ENCODE measurements around the gene DYRK4.

The DYRK4 gene

GRCh38 chr12:4566474-4566873 is 4.5 kb downstream of the DYRK4 start:
- DNase-seq = no peak

- DNase-seq = no peak
These were observed 5.3 kb downstream of the DYRK4 start for GRCh38 chr12:4567073-4567881.

DNA sequence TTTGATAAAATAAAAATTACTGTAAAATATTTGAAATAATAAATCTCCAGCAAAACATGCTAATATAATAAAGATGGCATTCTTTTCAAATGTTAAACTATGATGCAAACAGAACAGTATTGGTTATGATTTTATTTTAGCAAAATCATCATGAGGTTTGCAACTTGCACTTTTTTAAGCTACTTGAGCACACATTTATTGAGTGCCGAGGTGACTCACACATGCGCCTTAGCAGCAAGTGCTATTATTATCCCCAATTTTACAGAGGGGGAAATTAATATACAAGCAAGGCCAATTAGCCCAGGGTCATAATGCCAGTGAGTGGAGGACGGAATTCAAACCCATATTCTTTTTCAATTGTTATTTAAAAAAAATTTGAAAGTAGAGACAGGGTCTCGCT is 7.3 kb downstream of the DYRK4 start:
- no peak for DNase-seq

GRCh38 chr12:4572680-4573079 is 10.7 kb downstream of the DYRK4 start:
- no peak for DNase-seq

DNA sequence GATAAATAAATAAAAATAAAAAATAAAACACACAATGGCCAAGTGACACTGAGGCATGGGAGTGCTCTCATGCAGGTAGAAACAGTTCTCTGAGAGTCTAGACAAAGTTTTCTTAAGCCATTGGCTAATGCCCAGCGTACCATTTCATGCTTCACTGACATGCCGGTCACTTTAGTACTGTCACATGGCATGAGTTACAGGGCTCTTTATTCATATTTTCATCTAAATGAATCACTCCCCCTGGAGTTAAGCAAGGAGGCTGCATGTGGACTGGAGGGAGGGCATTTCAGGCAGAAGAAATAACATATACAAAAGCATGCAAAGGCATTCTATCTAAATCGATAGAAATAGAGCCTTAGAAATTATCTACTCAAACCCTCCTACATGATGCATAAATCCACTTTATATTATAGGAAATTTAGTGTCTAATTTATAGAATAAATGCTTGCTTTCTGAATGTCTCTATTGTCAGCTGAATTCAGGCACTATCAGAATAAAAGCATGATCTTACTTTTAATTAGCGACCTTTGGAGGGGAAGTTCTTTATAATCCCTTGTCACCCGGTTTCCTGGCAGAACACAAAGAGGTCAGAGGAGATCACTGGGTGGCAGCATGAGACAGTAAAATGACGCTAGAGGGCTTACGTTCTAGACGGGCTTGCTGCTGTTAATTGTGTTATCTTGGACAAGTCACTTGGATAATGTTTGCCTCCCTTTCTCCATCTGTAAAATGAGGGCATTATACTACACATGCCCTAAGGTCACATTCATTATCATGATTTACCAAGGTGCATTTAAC is 17.5 kb downstream of the DYRK4 start:
- DNase-seq = peak; percentile 6 to 18

GRCh38 chr12:4580281-4580688 is 18.3 kb downstream of the DYRK4 start:
- DNase-seq = no peak

DNA sequence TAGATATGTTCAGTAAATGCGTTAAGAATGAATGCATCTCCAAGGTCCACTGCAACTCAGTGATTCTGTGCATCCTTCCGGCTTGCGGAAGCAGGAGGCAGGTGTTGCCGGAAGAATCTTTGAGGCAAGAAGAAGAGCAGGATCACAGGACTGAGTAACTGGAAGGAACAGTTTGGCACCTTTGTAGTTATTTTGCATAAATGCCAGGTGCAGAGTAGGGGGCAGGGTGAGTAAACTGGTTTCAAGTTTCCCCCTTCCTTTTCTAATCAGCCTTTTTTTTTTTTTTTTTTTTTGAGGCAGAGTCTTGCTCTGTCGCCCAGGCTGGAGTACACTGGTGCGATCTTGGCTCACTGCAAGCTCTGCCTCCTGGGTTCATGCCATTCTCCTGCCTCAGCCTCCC is 22.3 kb downstream of the DYRK4 start:
- no peak for DNase-seq

DNA sequence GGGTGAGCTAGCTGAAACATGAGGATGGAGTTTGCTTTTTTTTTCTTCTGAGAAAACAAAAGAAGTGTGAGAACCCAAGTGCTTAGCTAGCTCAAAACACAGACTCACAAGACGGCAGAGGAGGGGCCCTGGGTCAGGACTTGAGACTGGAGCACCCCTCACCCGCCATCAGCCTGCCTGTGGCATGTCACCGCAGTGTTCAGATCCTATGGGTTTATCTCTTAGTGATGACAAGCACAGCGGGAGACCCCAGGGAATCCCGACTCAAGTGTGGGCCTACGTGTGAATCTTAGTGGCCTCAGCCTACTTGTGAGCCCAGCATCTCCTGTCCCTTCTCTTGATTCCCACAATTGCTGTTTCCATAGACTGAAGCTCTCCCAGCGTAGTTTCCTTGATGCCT is 22.9 kb downstream of the DYRK4 start:
- DNase-seq = no peak

DNA sequence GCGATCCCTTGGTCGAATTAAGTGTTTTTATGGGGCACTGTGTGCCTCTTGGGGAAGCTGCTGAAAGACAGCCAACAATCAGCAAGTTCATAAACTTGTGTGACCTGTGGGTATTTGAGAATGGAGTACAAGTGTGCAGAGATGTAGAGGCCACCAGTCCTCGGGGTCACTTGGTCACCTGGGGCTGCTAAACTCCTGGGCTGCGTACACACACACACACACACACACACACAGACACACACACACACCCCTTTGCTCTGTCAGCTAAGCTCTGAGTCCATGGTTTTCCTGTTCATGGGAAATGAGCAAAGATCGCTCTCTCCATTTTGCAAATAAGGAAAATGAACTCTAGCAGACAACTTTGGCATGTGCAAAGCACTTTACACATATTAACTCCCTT is 24.5 kb downstream of the DYRK4 start:
- no peak for DNase-seq

DNA sequence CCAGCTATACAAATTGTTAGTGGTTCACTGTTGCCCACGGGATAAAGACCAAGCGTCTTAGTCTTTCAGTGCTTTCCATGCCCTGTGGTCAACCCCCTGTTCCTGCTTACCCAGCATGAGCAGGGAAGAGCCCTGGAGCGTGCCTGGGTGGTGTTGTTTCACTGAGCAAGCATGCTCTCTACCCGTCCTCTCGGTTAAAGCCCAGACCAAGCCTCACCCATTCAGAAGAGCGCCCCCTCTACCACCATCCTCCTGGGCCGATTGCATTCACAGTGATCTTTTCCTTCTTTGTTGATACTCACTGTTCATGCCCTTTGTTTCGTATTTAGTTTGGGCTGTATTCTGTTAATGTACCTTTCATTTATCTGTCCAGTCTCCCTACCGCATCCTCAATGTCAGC is 25.1 kb downstream of the DYRK4 start:
- DNase-seq = no peak

GRCh38 chr12:4588916-4589315 is 26.9 kb downstream of the DYRK4 start:
- no peak for DNase-seq

DNA sequence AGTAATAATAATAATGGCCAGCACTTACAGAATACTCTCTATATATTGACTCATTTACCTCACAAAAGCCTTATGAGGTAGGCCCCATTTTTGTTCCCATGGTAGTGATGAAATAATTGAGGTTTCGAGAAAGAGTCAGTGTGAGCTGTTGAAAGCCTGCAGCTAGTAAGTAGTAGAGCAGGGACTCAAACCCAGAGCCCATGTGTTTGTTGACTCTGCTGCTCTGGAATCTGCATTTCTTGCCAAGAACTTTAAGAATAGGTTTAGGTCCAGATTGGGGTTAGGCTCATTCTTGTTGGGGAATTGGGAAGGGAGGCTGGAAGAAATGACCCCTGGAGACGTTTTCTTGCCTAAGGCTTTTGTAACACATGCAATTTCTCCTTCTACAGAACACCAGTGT is 27.9 kb downstream of the DYRK4 start:
- DNase-seq = no peak

DNA sequence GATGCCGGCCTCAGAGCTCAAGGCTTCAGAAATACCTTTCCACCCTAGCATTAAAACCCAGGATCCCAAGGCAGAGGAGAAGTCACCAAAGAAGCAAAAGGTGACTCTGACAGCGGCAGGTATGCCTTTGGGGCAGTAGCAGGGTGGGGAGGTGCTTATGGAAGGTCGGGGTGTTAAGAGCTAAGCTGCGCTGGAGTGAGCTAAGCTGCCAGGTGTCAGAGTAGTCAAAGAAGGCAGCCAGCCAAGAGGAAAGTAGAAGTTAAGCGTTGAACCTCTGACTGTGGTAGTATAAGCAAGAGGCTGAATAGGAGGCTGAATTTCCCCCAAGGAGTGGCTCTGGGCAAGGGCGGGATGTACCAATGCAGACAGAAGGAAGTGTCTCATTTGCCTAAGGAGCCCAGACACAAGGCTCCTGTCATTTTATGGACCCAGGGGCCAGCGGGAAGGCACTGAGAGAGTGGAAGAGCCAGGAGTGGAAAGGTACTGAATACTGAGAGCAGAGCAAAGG is 29.2 kb downstream of the DYRK4 start:
- DNase-seq = no peak

GRCh38 chr12:4595881-4596280 is 33.9 kb downstream of the DYRK4 start:
- no peak for DNase-seq

DNA sequence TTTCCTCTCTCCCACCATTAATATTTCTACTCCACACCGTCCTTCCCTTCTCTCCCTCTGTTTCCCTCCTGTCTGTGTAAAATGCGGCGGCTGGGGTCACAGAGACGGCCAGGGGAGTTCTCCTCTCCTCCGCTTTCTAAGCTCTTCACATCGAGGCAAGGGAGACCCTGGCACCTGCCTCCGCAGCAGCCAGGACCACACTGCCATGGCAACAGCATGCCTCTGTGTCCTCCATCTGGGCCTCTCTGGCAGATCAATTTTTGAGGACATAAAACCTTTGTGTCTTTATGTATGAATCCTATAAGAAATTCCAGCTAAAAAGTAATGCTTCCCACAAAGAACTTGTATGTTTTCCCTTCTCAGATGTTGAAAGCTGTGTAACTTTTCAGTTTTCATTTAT is 41.4 kb downstream of the DYRK4 start:
- DNase-seq = no peak

DNA sequence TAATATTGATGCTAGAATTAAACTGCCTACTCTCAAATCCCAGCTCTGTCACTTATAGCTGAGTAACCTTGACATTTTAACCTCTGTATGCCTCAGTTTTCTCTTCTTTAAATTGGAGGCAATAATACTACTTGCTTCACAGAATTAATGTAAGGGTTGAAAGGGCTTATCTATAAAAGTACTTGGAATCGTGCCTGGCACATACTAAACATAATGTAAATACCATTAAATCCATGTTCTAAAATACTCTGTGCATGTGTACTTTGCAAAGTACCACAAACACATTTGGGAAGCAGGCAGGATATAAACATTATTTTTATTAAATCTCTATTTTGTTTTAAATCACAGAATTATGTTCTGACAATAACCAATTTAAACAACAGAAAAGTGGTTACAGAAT is 41.9 kb downstream of the DYRK4 start:
- DNase-seq = no peak

- DNase-seq = peak; percentile 80 to 86
These were observed 42.7 kb downstream of the DYRK4 start for GRCh38 chr12:4604684-4605193.

- DNase-seq = no peak
These were observed 45.0 kb downstream of the DYRK4 start for GRCh38 chr12:4607056-4607455.

DNA sequence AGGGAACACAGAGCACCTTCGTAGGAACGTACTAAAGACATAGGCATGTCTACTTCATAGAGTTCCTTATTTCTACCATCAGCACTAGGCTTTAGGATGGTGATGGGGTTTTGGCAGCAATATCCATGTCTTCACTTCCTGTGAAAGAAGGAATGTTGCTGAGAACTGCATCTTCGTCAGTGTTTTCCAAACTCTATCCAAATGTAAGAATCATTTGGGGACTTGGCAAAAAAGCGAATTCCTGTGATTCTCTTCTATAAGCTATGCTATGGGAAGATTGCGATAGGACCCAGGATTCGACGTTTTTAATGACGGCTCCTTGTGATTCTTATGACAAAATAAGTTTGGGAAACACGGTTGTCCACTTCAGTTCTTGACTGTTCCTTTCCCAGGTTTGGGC is 47.1 kb downstream of the DYRK4 start:
- DNase-seq = no peak

GRCh38 chr12:4610481-4610880 is 48.5 kb downstream of the DYRK4 start:
- no peak for DNase-seq

GRCh38 chr12:4615667-4616066 is 53.7 kb downstream of the DYRK4 start:
- DNase-seq = no peak

DNA sequence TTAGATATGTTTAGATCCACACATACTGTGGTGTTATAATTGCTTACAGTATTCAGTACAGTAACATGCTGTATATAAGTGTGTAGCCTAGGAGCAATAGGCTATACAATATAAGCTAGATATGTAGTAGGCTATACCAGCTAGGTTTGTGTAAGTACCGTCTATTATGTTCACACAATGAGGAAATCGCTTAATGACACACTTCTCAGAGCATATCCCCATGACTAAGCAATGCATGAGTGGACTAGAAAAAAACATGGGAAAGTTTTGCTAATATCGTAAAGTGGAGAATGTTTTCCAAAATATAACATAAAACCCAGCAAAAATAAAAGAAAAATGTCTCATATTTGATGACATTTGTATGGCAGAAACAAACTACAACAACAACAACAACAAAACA is 59.5 kb downstream of the DYRK4 start:
- no peak for DNase-seq

DNA sequence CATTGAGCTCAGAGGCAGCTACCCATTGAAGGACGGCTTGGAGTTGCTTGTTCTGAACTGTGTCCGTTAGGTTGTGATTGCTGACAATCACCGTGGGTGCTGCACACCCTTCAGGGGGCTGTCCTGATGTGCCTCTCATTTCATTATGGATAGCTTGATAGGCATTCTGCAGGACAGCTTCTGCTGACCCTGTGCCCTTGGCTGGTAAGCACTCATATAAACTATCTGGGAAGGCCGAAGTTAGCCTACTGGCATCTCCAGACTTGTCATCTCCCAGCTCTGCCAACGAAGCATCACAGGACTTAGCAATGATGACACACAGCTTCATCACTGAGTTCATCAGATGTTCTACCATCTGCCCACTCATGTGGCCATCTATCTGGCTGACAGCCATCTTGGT is 64.5 kb downstream of the DYRK4 start:
- DNase-seq = no peak

DNA sequence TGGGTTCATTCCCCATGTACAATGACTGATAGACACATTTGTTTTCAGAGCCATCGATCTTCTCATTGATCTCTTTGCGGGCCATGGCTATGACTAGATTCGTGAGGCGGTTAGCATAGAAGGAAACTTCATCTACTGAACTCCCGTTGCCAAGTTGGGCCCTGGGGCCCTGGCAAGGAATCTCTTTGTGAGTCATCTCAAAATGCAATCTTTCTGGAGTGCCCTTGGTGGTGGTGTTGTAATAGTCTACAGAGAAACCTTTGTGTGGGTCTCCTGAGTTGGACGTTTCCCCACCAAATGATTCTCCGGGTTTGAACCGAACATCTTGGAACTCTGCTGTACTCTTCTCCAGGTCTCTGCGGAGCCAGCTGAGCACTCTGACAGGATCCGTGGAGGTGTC is 66.4 kb downstream of the DYRK4 start:
- no peak for DNase-seq
